ENCODE data around the gene AFTPH. TPM values are rescaled to one million over a fixed set of nuclear protein-coding genes. Genes with fewer than 3 reads are reported as not detected.

The AFTPH gene
- total and polyA plus RNA-seq, 3 donors from 2014 or later: 38.7 to 56.1 (median 43.9) TPM

DNA sequence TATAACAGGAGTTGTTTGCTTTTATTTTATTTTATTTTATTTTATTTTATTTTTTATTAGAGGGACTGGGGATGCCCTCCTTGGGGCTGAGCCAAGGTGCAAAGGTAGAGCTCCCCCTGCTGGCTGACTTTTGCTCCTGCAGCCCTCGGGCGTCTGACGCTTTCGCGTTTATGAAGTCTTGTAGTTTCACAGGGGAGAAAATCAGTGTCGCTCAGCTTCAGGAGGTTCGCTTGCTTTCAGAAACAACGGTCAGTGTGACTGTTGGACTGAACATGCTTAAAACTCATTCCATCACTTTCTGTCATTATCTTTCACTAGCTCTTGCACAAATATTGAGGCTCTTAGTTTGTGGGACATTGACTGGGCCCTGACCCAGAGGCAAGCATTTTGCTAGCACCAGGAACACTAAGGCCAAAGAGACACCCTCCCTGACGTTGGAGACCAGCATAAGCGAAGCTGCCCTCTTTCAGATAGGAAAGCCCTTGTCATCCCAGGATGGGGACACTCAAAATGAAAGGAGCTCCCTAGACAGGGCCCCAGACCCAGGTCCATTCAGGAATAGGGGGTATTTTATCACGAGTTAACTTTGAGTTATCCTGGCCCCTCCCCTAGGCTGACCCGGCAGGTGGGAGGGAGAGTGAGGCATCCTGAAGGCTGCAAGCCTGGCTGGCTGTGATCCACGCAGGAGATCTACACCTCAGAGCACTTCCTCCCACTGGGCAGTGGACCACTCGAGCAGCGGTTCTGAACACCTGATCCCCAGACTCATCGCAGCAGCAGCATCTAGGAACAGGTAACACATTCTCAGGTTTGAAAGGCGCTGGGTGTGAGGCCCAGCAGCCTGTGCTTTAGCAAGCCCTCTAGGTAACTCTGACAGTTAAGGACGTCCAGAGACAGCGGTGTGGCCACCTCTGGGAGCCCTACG lies 35.8 kb upstream of the AFTPH start:
- Histone ChIP-seq H3K36me3 (ENCODE audit: low read depth, missing control alignments) (no peaks in the 10 kb centered on the region), H3K9me3 (no peaks in the 10 kb centered on the region), H3K27me3 (no peaks in the 10 kb centered on the region), H3K4me1 (no peaks in the 10 kb centered on the region), H3K4me3 (no peak overlapping the region), H3K27ac (no peak overlapping the region)
- 36 to 51% methylated on average over 12 to 20 of the region's 20 CpGs for WGBS, 2 donors
- intact Hi-C loops (cut with DNase I; ENCODE audit: low total_unique reads): loop anchor here (10.0 kb wide), 1 partner anchor 154 kb away; no protein-coding TSS in a partner anchor
- TF ChIP-seq POLR2A (IDR thresholded peaks at IDR 0.05): no peak
- TF ChIP-seq, protein P1, sequence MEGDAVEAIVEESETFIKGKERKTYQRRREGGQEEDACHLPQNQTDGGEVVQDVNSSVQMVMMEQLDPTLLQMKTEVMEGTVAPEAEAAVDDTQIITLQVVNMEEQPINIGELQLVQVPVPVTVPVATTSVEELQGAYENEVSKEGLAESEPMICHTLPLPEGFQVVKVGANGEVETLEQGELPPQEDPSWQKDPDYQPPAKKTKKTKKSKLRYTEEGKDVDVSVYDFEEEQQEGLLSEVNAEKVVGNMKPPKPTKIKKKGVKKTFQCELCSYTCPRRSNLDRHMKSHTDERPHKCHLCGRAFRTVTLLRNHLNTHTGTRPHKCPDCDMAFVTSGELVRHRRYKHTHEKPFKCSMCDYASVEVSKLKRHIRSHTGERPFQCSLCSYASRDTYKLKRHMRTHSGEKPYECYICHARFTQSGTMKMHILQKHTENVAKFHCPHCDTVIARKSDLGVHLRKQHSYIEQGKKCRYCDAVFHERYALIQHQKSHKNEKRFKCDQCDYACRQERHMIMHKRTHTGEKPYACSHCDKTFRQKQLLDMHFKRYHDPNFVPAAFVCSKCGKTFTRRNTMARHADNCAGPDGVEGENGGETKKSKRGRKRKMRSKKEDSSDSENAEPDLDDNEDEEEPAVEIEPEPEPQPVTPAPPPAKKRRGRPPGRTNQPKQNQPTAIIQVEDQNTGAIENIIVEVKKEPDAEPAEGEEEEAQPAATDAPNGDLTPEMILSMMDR (IDR thresholded peaks at IDR 0.05): peak; percentile 74 to 97 (median 77)
- DNase-seq: peak; percentile 77

DNA sequence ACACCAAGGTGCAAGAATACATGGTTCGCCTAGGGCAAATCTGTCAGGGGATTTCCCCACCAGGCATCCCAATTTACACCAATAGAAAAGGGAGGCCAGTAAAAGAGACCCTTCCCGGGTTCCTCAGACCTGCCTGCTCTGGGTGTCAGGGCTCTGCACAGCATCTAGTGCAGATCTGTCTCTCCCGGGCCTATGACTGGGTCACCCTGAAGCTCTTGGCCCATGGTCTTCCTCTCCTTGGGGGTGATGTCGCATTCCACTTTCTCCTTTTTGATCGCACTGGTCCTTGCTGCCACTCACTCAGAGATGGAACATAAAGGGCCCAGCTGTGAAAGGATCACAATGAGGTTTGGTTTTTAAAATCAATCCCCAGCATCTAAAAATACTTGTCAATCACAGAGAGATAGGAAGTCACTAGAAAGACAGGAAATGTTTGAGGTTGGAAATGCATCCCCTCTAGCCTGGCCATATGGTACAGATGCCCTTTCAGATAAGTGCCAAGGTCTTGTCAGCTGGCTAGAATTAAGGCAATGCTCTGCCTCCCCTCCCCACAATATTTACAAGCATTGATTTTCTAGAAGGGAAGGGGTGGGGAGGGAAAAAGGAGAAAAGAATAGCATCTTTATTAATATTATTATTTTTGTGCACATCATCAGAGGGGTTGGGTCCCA lies 34.9 kb upstream of the AFTPH start:
- intact Hi-C loops (cut with DNase I; ENCODE audit: low total_unique reads): loop anchor here (10.0 kb wide), 1 partner anchor 154 kb away; no protein-coding TSS in a partner anchor
- 74 to 79% methylated on average over 4 to 5 of the region's 5 CpGs for WGBS, 2 donors
- no peak overlapping the region for H3K27ac ChIP-seq

DNA sequence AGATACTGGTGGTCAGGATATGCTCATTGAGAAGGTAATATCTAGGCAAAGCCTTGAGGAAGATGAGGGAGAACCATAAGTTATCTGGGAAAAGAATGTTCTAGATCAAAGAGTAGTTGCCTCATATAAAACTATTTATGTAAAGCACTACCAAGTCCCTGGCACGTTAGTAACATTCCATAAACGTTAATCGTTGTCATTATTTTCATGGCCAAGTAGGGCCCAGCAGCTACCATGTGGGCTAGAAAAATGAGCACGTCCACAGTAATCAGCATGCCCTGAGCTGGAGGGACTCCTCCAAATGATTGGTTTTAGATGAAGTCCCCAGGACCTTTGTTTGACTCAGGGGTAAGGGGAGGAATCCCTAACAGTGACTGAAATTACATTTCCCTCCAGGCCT lies 32.7 kb upstream of the AFTPH start:
- no peaks in the 10 kb centered on the region for H3K9me3 ChIP-seq
- intact Hi-C loops (cut with DNase I; ENCODE audit: low total_unique reads): no loop called here
- no peaks in the 10 kb centered on the region for H3K4me1 ChIP-seq
- no peak for DNase-seq
- no peaks in the 10 kb centered on the region for H3K27me3 ChIP-seq
- TF ChIP-seq, protein P1 (IDR thresholded peaks at IDR 0.05): no peak
- no peak for TF ChIP-seq POLR2A (IDR thresholded peaks at IDR 0.05)
- H3K4me3 ChIP-seq: no peak overlapping the region
- 76 to 85% methylated on average over 4 of the region's 4 CpGs for WGBS, 2 donors
- H3K36me3 ChIP-seq (ENCODE audit: low read depth, missing control alignments): no peaks in the 10 kb centered on the region
- no peak overlapping the region for H3K27ac ChIP-seq

More for the DNA sequence above, 34.9 kb upstream of the AFTPH start:
- H3K27me3 ChIP-seq: no peaks in the 10 kb centered on the region
- H3K9me3 ChIP-seq: no peaks in the 10 kb centered on the region
- H3K4me1 ChIP-seq: no peaks in the 10 kb centered on the region
- no peak overlapping the region for H3K4me3 ChIP-seq
- no peak for DNase-seq
- TF ChIP-seq POLR2A (IDR thresholded peaks at IDR 0.05): no peak
- TF ChIP-seq, protein P1 (IDR thresholded peaks at IDR 0.05): no peak
- H3K36me3 ChIP-seq (ENCODE audit: low read depth, missing control alignments): no peaks in the 10 kb centered on the region

DNA sequence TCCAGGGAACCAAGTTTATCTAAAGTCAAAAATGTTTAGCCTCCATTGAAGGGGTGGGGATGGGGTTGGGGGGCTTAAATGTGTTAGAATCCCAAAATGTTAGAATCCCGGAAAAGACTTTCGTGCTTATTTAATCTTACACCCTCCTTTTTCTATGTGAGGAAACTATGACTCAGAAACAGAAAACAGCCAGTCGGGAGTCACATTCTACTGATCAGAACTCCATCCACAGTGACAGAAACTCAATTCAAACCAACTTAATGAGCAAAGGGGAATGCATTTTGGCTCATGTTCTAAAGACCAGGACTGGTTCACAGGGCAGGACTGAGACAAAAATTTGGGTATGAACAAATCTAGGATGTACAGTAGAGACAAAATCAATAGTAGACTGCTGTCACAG lies 31.9 kb upstream of the AFTPH start:
- WGBS, 2 donors: 85 to 96% methylated on average over 3 of the region's 3 CpGs
- Histone ChIP-seq H3K4me3 (no peak overlapping the region), H3K27ac (no peak overlapping the region), H3K36me3 (ENCODE audit: low read depth, missing control alignments) (no peaks in the 10 kb centered on the region), H3K4me1 (no peaks in the 10 kb centered on the region), H3K9me3 (no peaks in the 10 kb centered on the region), H3K27me3 (no peaks in the 10 kb centered on the region)
- intact Hi-C loops (cut with DNase I; ENCODE audit: low total_unique reads): no loop called here
- DNase-seq: no peak
- TF ChIP-seq, protein P1 (IDR thresholded peaks at IDR 0.05): no peak
- TF ChIP-seq POLR2A (IDR thresholded peaks at IDR 0.05): no peak

Data from testis (tissue), 3 donors.